HG03064 (cell line): ENCODE results near the gene GTF2F1.
A peak's percentile ranks its signal among the peaks of the same experiment; 100 is the strongest.
"Not testable (repeated sequence)": the region's sequence is repeated elsewhere in the genome, so short reads cannot be mapped to it uniquely, and the experiment has no call there.

Source experiments
- ATAC-seq: cut with Tn5 transposase; IDR thresholded peaks from one replicate; pipeline ENCODE4 v1.9.1; 2021; ENCODE audit warnings: low read depth; ENCODE audit not compliant: unreplicated experiment

The GTF2F1 gene

GRCh38 chr19:6392221-6393073 is 517 bp downstream of the GTF2F1 start:
- no peak for ATAC-seq

GRCh38 chr19:6387372-6387771 is 5.6 kb downstream of the GTF2F1 start:
- no peak for ATAC-seq

- ATAC-seq = no peak
Measured at GRCh38 chr19:6384381-6384780, 8.6 kb downstream of the GTF2F1 start.

GRCh38 chr19:6383188-6383587 is 9.8 kb downstream of the GTF2F1 start:
- no peak for ATAC-seq

GRCh38 chr19:6381030-6381750 is 11.8 kb downstream of the GTF2F1 start:
- ATAC-seq = no peak

- ATAC-seq = no peak
Measured at GRCh38 chr19:6379744-6380143, 13.2 kb downstream of the GTF2F1 start.

- ATAC-seq = no peak
Measured at GRCh38 chr19:6378486-6378885, 14.5 kb downstream of the GTF2F1 start.

- ATAC-seq = no peak
Measured at GRCh38 chr19:6378041-6378440, 14.9 kb downstream of the GTF2F1 start.

GRCh38 chr19:6376512-6377190 is 16.3 kb downstream of the GTF2F1 start:
- ATAC-seq = no peak

- no peak for ATAC-seq
Measured at GRCh38 chr19:6375411-6376010, 17.5 kb downstream of the GTF2F1 start, which contains the start of gene PSPN. PSPN (minus strand) TSS chr19:6375933; CDS start chr19:6375849, 84 bp downstream.

GRCh38 chr19:6374711-6375410 is 18.1 kb downstream of the GTF2F1 start:
- ATAC-seq = no peak

- no peak for ATAC-seq
Measured at GRCh38 chr19:6374161-6374709, 18.7 kb downstream of the GTF2F1 start.

GRCh38 chr19:6373813-6374108 is 19.2 kb downstream of the GTF2F1 start:
- ATAC-seq = no peak

GRCh38 chr19:6373096-6373812 is 19.7 kb downstream of the GTF2F1 start:
- ATAC-seq = peak; percentile 52

- ATAC-seq = peak; percentile 66
Measured at GRCh38 chr19:6372594-6373095, 20.3 kb downstream of the GTF2F1 start, which contains the start of gene ALKBH7. ALKBH7 (plus strand) TSS chr19:6372794; CDS start chr19:6372821, 27 bp downstream.

GRCh38 chr19:6364353-6364752 is 28.6 kb downstream of the GTF2F1 start:
- no peak for ATAC-seq

GRCh38 chr19:6362351-6362801 is 30.6 kb downstream of the GTF2F1 start:
- no peak for ATAC-seq

- ATAC-seq = no peak
Measured at GRCh38 chr19:6362027-6362350, 31.0 kb downstream of the GTF2F1 start.

- ATAC-seq = not testable (repeated sequence)
Measured at GRCh38 chr19:6360857-6361216, 32.1 kb downstream of the GTF2F1 start.
